ENCODE results near the gene MDC1.
A peak's percentile ranks its signal among the peaks of the same experiment; 100 is the strongest.
"Not testable (repeated sequence)": the region's sequence is repeated elsewhere in the genome, so short reads cannot be mapped to it uniquely, and the experiment has no call there.

The MDC1 gene, protein sequence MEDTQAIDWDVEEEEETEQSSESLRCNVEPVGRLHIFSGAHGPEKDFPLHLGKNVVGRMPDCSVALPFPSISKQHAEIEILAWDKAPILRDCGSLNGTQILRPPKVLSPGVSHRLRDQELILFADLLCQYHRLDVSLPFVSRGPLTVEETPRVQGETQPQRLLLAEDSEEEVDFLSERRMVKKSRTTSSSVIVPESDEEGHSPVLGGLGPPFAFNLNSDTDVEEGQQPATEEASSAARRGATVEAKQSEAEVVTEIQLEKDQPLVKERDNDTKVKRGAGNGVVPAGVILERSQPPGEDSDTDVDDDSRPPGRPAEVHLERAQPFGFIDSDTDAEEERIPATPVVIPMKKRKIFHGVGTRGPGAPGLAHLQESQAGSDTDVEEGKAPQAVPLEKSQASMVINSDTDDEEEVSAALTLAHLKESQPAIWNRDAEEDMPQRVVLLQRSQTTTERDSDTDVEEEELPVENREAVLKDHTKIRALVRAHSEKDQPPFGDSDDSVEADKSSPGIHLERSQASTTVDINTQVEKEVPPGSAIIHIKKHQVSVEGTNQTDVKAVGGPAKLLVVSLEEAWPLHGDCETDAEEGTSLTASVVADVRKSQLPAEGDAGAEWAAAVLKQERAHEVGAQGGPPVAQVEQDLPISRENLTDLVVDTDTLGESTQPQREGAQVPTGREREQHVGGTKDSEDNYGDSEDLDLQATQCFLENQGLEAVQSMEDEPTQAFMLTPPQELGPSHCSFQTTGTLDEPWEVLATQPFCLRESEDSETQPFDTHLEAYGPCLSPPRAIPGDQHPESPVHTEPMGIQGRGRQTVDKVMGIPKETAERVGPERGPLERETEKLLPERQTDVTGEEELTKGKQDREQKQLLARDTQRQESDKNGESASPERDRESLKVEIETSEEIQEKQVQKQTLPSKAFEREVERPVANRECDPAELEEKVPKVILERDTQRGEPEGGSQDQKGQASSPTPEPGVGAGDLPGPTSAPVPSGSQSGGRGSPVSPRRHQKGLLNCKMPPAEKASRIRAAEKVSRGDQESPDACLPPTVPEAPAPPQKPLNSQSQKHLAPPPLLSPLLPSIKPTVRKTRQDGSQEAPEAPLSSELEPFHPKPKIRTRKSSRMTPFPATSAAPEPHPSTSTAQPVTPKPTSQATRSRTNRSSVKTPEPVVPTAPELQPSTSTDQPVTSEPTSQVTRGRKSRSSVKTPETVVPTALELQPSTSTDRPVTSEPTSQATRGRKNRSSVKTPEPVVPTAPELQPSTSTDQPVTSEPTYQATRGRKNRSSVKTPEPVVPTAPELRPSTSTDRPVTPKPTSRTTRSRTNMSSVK (N-terminal part only)
- total RNA-seq: 35.1 to 36.2 reads per million in 2 donors

DNA sequence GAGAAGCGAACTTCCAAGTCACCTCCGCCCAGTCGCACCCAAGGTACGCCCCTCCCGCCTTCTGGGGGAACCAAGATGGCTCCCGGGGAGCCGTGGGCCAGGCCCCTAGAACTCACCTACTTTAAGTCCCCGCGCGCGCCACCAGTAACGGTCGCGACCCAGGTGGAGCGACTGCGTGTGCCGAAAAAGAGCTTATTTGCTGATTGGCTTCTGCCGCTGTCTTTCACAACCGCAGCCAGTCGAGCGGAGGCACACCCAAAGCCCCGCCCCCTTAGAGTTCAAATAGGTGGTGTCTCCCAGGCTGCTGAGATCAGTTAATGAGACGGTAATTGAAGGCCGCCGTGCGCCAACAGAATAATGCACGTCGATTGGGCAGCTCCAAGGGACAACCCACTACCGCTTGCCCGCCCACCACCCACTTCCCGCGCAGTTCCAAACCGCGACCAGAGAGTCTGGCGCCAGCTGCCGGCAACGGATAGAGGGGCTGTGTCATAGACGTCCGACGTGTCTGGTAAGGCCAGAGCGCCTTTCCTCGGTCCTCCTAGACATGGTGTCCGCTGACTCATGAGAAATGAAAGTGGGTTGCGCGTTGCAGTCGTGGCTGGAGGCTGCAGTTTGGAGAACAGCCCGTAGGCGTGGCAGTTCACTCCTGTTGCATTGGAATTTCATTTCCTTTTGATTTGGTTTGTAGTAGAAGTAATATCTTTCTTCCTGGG is at the start of gene MDC1:
TSS of gene MDC1 (minus strand) at position 153 of the 716 bp plus-strand sequence. CDS start 2,106 bp downstream, outside the sequence.
- peak; percentile 96 for DNase-seq

DNA sequence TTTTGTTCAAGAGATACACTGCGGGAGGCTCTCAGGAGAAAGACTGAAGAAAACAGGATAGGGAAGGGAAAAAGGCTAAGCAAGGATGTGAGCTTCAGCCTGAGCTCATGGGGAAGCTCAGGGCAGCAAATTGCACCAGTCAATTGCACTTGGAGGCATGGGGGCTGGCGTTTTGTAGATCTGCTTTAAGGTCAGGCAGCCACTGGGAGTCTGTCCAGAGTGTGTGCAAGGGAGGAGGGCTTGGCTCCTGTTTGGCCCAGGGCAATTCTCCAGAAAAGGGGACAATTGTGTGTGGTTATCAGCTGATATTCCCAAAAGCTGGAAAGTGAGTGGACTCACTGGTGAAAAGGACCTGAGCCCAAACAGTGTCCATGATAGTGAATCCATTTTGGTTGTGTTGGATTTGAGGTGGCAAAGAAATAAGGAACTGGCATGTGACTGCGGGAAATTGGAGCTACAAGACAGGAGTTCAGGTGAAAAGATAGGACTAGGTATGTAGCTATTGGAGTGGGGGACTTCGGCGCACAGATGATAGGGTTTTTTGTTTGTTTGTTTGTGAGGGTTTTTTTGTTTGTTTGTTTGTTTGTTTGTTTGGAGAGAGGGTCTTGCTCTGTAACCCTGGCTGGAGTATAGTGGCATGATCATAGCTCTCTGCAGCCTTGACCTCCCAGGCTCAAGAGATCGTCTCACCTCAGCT is 49.5 kb upstream of the MDC1 start:
- no peak for DNase-seq

GRCh38 chr6:30765495-30765894 is 48.4 kb upstream of the MDC1 start:
- not testable (repeated sequence) for DNase-seq

DNA sequence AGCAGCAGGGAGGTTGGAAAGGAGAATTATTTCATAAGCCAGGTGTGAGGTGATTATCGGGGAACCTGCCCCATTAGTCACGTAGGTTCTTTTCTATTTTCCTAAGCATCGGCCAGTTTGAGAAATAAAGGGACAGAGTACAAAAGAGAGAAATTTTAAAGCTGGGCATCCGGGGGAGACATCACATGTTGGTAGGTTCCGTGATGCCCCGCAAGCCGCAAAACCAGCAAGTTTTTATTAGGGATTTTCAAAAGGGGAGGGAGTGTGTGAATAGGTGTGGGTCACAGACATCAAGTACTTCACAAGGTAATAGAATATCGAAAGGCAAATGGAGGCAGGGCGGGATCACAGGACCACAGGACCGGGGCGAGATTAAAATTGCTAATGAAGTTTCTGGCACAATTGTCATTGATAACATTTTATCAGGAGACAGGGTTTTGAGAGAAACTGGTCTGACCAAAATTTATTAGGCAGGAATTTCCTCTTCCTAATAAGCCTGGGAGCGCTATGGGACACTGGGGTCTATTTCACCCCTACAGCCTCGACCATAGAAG is 47.5 kb upstream of the MDC1 start:
- DNase-seq: not testable (repeated sequence)

DNA sequence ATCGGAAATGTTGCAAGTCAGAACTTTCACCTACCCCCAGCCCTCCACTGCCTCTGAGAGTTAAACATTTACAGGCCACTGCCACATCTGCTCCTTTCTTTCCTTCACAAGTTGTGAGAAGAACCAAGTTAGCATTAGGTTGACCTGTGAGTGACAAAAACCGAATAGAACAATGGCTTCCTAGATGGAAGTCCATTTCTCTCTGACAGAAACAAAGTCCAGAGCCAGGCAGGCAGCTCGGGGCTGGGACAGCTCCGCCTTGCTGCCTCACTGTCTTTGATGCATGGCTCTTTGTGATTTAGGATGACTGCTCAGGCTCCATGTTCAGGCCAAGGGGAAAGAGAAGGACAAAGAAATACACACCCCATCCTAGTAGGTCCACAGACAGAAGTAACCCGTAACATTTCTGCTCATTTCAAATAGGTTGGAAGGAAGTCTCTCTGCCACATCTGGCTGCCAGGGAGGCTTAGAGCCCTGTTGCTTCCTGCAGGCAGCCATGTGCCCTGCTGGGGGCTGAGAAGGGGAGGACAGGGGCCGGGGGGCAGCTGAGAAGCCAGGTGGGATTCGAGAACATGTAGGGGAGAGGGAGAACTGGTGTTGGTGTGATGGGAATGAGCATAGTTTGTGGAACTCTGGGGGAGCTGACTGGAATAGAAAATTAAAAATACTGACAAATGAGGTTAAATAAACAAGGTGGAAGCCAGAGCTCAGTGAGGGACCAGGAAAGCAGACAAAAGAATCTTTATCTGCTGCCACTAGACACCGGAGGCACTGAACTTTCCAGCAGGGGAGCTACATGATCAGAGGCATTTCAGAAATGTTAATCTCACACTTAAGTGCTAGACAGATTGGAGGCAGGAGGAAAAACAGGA is 46.8 kb upstream of the MDC1 start:
- no peak for DNase-seq

DNA sequence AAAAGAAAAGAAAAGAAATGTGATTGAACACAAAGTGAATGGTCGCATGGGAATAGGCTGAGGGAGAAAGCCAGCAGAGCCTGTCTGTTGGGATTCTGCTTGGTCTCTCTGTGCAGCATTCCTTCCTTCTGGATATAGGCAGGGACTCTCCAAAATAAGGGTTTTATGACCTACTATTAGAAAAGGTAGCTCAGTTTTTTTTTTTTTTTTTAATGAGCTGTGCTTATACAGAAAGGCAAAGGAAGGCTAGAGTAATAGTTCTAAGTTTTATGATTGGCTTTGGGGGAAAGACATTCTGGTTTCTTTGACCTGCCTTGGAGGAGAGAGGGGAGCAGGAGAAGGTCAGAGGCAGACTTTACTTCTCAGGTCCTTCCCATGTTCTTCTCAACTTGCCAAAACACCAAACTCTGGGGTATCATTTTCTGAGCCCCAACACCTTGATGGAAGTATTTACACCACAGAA is 46.1 kb upstream of the MDC1 start:
- DNase-seq: no peak

DNA sequence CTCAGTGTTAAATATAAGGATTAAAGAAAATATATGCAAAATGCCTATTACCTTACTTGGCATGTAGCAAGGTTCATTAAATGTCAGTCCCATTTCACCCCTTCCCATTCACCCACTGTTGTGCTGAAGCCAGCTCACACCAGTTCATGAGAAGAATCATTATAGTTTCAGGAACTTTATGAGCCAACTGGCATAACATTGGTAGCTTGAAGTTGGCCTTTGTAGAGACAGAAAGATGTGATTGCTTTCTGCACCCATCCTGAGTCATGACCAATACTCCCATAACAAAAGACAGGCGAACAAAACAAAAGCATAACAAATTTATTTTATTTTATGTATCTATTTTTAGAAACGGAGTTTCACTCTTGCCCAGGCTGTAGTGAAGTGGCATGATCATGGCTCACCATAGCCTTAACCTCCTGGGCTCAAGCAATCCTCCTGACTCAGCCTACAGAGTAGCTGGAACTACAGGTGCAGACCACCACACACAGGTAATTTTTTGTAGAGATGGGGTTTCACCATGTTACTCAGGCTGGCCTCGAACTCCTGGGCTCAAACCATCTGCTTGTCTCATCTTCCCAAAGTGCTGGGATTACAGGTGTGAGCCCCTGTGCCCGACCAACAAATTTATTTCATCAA is 44.8 kb upstream of the MDC1 start:
- no peak for DNase-seq

DNA sequence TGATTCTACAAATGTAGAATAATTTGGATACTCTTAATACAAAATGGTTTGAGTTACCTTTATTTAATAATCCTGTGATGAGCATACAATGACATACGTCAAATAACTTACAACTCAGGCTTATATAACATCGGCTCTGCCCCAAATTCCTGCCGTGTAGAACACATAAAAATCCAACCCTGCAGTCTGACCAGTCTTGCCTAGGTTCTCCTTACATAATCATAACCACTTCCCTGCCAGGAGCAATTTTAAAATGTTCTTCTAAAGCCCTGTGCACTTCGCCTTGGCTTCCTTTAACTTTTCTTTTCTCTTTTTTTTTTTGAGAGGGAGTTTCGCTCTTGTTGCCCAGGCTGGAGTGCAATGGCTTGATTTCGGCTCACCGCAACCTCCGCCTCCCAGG is 43.5 kb upstream of the MDC1 start:
- no peak for DNase-seq

DNA sequence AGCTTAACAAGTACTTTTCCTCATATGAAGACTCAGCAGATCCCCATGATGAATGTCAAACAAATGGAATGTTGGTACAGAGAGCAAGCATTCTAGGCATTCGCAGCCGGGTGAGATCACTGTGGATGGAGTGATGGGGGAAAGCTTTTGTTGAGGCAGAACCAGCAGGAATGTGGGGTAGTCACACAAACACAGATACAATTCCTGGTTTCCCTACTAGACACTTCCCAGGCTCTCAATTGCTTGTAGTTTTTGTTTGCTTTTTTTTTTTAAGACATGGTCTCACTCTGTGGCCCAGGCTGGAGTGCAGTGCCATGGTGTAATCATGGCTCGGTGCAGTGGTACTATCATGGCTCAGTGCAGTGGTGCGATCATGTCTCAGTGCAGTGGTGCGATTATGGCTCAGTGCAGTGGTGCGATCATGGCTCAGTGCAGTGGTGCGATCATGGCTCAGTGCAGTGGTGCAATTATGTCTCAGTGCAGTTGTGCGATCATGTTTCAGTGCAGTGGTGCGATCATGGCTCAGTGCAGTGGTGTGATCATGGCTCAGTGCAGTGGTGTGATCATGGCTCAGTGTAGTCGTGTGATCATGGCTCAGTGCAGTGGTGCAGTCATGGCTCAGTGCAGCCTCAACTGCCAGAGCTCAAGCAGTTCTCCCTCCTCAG is 42.6 kb upstream of the MDC1 start:
- DNase-seq: no peak

DNA sequence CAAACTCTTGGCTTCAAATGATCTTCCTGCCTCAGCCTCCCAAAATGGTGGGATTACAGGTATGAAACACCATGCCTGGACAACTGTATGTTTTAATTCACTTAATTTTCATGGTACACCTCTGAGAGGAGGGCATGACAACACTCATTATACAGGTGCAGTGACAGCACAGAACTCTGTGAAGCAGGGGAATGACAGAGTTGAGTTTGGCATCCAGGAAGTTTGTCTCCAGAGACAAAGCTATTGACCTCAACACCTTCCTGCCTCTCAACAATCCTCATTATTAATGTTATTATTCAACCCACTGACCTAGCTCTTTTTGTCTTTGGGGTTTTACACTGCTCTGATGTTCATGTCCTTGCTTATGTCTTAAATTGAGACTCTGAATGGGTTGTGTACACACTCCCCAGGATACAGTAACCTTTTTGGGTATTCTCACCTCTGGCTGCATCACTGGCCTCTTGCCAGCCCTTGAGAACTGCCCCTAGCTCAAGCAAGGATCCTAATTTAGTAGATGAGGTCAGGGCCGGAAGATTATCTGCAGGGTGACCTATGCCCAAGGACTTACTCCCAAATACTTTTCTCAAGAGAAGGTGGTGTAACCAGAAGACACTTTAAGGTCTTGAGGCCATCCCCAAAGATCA is 40.3 kb upstream of the MDC1 start:
- DNase-seq: no peak

GRCh38 chr6:30756405-30757003 is 39.4 kb upstream of the MDC1 start:
- not testable (repeated sequence) for DNase-seq

GRCh38 chr6:30754631-30755030 is 37.5 kb upstream of the MDC1 start:
- no peak for DNase-seq

DNA sequence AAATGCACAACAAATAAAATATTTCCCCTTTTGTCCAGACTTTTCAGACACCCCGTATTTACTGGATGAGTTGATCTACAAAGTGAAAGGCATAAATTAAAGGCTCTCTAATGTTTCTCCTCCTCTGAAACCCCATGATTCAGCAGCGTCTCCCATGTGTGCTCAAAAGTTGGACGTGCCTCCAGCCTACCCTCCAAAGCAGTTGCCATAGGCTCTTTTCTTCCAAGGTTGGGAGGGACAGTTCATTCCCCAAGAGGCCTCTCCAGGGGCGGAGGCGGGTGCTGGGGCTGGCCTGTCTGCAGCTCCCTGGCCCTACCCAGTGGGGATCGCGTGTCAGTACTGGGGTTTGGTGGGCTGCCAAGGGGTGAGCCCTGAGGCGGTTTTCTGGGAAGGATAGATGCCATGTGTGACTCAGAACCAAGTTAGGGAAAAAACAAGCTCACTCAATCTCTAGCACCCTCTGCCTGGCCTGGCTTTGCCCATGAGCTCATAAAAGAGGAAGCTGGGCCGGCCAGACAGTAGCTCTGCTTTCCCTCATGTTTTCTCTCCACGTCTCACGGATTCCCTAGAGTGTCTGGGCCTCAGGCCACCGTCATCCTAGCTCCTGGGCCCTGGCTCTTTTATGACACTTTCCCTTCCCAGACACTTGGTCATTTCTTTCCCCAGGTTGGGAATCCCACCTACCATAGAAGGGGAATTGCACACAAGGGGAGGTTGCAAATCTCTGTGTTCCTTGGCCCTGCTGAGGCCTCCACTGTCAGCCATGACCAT is 35.3 kb upstream of the MDC1 start:
- no peak for DNase-seq

DNA sequence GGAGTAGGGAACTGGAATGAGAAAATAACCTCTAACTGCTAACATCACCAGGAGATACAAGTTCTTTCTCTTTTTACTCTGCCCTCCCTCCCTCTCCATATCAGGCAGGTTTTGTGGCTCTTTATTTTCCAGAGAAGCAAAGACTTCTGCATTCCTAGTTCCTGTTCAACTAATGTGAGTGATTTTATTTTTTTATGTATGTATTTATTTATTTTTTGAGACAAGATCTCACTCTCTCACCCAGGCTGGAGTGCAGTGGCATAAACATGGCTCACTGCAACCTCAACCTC is 33.2 kb upstream of the MDC1 start:
- DNase-seq: no peak

DNA sequence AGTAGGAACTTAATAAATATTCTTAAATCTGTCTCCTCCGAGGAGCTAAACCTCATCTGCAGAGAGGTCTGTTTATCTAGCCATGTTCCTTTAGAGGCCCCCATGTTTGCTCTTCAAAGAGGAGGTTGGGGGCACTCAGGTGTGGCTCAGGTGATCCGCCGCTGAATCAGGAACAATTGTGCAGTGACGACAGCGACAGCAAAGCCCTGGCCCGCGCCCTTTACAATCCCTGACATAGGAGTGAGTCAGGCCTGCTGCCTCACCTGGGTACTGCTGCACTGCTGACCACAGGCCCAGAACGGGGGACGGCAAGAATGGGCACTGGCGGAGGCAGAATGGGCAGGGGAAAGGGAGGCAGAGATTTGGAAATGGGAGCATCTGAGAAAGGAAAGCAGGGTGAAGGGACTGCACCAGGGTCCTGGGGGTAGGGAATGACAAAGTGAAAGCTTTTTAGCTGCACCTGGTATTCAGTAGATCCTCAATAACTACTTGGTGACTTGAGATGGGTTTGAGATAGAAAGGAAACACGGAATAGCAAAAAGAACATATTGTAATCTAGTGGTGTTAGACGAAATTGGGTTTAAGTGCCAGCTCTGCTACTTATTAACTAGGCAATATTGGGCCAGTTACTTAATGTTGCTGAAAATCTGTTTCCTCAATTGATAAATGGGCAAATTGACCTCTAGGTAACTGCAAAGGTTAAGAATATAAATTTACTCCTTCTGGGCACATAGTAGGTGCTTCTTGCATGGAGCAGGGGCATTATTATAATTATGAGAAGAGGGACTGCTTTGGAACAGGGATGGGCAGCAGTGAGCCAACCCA is 32.7 kb upstream of the MDC1 start:
- DNase-seq: no peak

DNA sequence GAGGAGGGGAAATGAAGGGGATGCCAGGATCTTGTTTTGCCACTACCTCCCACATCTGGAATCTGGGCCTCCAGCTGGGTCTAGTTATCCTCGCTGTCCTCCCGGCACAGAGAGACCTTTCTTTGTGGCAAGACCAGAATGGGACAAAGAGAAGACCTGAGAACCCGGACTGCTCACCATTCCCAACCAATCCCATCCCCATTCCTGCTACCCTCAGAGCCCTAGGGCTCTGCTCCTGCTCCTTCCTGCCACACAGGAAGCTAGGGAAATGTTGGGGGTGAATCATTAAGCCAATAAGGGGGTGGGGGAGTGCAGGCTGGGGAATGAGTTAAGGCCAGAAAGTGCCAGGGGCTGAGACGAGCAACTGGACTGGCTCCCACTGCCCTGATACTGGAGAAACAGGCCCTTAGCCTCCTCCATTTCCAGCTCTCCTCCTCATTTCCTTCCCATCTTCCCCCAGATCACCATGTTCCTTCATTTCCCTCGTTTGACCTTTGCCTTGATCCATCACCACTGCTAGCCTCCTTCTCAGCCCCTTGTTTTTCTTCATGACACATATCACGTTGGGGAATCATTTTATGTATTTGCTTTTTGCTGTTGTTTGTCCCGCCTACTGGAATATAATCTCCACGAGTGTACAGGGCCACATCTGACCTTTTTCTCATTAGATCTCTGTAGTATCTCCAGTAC is 31.9 kb upstream of the MDC1 start:
- DNase-seq: no peak

Measured in T-helper 9 cell (primary cell).